Raji (cell line): Measurements from ENCODE around the gene EFCAB12.

Experiments used
- POLR2A ChIP-seq: IDR thresholded peaks from 2 replicates; pipeline ENCODE4 v1.6.1; 2011; ENCODE audit warnings: low read depth, low read length, control low read depth; ENCODE audit not compliant: insufficient read depth

EFCAB12 gene

DNA sequence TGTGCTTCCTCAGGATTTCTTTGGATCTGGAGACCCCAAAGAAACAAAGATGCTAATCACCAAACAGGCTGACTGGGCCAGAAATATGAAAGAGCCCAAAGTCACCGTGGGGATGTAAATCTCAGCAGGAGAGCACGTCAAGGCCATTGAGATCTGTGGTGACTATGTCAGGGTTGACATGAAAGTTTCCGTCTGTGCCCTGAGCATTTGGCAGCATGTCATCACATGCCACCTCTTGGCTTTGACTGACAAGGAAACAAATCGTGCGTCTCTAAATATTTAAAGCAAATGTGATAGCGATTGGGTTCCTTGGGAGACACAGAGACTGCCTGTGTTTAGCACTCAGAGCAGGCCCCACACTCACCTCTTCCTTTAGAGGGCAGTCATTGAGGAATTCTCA lies 35.2 kb downstream of the EFCAB12 start:
- TF ChIP-seq POLR2A = no peak

DNA sequence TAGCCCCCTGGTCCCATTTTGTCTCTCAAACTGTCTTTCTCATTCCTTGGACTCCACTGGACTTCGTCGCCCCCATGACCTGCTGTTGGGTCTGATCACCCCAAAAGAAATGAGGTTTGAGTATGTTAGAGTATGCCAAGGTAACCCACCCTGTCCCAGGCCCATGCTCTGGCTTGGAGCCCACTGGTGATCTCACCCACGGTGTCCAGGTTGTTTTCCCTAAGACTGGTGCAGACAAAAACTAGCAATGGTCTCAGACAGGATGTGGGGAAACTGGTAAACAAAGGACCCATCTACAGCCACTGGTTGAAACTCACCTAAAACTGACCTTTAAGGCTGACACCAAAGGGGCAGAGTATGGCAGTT lies 38.9 kb downstream of the EFCAB12 start:
- TF ChIP-seq POLR2A = no peak

GRCh38 chr3:129387487-129387886 lies 40.9 kb downstream of the EFCAB12 start:
- no peak for TF ChIP-seq POLR2A

- no peak for TF ChIP-seq POLR2A
Measured at GRCh38 chr3:129386984-129387383, 41.5 kb downstream of the EFCAB12 start.

- TF ChIP-seq POLR2A = no peak
Measured at GRCh38 chr3:129384594-129385323, 43.7 kb downstream of the EFCAB12 start.

DNA sequence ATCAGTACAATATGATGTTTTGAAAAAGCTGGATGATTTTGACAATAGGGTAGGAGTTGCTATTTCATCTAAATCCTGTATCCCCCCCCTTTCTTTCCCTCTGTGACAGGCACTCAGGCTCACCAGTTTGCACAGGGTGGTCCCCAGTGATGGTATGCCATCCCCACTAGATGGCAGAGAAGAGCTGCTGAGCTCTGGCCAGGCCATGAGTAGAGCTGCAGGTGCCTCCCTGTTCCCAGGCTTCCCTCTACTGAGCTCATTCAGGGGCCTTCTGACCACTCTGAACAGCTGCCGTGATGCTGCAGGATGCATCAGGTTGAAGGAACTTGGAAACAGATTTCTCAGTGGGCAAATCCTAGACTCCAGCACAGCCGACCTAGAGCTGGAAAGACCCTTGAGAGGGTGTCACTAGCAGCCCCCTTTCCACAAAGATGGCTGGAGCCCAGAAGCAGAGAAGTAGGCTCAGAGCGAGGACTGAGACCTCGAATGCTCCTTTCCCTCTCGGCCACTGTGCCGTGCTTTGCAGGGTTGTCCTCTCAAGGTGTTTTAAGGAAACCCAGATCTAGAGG lies 45.1 kb downstream of the EFCAB12 start:
- TF ChIP-seq POLR2A = no peak

- TF ChIP-seq POLR2A = no peak
Measured at GRCh38 chr3:129382366-129382765, 46.1 kb downstream of the EFCAB12 start.

DNA sequence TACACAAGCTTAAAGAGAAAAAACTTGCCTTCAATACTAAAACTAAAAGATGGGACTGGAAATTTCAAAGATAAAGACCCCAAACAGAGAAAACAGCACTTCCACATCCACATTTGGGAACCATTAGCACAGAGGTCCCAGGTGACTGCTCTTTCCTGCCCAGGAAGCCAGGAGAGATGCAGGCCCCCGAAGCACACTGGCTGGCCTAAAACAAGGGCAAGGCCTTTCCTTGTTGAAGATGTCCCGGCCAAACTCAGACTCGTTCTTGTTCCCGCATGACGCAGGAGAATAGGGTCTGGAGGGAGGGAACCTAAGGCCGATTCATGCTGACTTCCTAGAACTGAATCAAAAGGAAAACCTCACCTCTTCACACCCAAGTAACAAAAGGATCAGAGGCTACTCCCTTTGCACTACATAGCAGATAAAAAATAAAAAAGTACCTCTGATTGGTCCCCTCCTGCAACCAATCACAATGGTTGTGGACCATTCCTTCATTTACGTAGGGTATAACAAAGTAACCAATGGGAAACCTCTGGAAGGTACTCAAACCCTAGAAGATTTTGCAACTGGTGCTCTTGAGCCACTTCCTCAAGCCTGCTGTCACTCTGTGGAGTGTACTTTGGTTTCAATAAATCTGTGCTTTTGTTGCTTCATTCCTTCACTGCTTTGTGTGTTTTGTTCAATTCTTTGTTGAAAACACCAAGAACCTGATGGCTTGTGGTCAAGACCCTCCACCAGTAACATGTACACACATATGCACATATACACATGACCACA lies 48.7 kb downstream of the EFCAB12 start:
- no peak for TF ChIP-seq POLR2A

- TF ChIP-seq POLR2A = no peak
Measured at GRCh38 chr3:129378949-129379348, 49.5 kb downstream of the EFCAB12 start.

DNA sequence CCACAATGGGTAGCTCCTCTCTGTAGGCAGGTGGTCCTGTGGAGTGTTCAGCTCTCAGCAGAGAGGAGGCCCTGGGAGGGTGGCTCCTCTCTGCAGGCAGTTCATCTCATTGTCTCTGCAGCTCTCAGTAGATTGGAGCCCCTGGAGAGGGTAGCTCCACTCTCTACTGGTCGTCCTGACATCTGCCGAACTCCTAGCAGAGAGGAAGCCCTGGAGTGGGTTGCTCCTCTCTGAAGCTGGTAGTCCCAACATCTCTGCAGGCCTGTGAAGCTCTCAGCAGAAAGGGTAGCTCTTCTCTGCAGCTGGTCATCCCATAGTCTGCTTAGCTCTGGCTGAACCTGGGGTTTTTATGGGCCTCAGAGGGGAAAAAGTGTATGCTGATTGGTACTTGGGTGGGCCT lies 50.8 kb downstream of the EFCAB12 start:
- TF ChIP-seq POLR2A = no peak

GRCh38 chr3:129375099-129375498 lies 53.3 kb downstream of the EFCAB12 start:
- no peak for TF ChIP-seq POLR2A

- TF ChIP-seq POLR2A = no peak
Measured at GRCh38 chr3:129371041-129371826, 57.2 kb downstream of the EFCAB12 start.

DNA sequence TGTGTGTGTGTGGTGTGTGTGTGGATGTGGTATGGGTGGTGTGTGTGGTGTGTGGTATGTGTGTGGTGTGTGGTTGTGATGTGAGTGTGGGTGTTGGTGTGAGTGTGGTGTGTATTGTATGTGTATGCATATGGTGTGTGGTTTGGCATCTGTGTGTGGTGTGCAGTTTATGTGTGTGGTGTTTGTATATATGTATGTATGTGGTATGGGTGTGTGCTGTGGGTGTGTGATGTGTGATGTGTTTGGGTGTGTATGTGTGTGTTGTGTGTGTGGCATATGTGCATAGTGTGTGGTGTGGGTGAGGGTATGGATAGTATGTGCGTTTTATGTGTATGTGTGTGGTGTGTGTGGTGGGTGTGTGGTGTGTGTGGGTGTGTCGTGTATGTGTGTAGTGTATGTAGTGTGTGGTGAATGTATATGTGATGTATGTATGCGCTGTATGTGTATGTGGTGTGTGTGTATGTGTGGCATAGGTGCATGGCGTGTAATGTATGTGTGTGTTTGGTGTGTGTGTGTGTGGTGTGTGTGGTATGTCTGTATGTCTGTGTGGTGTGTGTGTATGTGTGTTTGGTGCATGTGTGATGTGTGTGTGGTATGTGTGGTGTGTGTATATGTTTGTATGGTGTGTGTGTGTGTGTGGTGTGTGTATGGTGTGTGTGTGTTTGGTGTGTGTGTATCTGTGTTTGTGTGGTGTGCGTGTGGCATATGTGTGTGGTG lies 58.0 kb downstream of the EFCAB12 start:
- TF ChIP-seq POLR2A = no peak

GRCh38 chr3:129369711-129370110 lies 58.7 kb downstream of the EFCAB12 start:
- no peak for TF ChIP-seq POLR2A

- no peak for TF ChIP-seq POLR2A
Measured at GRCh38 chr3:129367821-129368220, 60.6 kb downstream of the EFCAB12 start.
